ENCODE data around the gene TAF13.

GRCh38 chr1:109094871-109095270 lies 19.1 kb upstream of the TAF13 start:
- TF ChIP-seq, protein P1, sequence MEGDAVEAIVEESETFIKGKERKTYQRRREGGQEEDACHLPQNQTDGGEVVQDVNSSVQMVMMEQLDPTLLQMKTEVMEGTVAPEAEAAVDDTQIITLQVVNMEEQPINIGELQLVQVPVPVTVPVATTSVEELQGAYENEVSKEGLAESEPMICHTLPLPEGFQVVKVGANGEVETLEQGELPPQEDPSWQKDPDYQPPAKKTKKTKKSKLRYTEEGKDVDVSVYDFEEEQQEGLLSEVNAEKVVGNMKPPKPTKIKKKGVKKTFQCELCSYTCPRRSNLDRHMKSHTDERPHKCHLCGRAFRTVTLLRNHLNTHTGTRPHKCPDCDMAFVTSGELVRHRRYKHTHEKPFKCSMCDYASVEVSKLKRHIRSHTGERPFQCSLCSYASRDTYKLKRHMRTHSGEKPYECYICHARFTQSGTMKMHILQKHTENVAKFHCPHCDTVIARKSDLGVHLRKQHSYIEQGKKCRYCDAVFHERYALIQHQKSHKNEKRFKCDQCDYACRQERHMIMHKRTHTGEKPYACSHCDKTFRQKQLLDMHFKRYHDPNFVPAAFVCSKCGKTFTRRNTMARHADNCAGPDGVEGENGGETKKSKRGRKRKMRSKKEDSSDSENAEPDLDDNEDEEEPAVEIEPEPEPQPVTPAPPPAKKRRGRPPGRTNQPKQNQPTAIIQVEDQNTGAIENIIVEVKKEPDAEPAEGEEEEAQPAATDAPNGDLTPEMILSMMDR (IDR thresholded peaks at IDR 0.05 in 2 of 3, conservative IDR thresholded peaks at IDR 0.05 in 1 of 3; ENCODE audit: insufficient read depth in 2 of 3, low read depth in 1 of 3, low read length in 3 of 3) = no peak
- no peak for TF ChIP-seq TAF15 (IDR thresholded peaks at IDR 0.05; ENCODE audit: low read depth, low read length)
- TF ChIP-seq ZBTB26 (CRISPR knock-in tag; IDR thresholded peaks at IDR 0.05) = no peak
- no peak for TF ChIP-seq MIER1 (IDR thresholded peaks at IDR 0.05; ENCODE audit: low read depth)
- no peak for TF ChIP-seq REST (IDR thresholded peaks at IDR 0.05; ENCODE audit: borderline replicate concordance)
- TF ChIP-seq REST (CRISPR knock-in tag; IDR thresholded peaks at IDR 0.05; ENCODE audit: low read depth) = no peak
- TF ChIP-seq GTF2B (IDR thresholded peaks at IDR 0.05; ENCODE audit: extremely low read depth, insufficient read length) = no peak
- TF ChIP-seq ZNF133 (CRISPR knock-in tag; IDR thresholded peaks at IDR 0.05) = no peak
- TF ChIP-seq, protein P2, sequence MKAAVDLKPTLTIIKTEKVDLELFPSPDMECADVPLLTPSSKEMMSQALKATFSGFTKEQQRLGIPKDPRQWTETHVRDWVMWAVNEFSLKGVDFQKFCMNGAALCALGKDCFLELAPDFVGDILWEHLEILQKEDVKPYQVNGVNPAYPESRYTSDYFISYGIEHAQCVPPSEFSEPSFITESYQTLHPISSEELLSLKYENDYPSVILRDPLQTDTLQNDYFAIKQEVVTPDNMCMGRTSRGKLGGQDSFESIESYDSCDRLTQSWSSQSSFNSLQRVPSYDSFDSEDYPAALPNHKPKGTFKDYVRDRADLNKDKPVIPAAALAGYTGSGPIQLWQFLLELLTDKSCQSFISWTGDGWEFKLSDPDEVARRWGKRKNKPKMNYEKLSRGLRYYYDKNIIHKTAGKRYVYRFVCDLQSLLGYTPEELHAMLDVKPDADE (conservative IDR thresholded peaks at IDR 0.05; ENCODE audit: control insufficient read depth, low read depth, low read length) = no peak
